GM19351 (cell line): ENCODE data around the gene PLEKHO2.
A peak's percentile ranks its signal among the peaks of the same experiment; 100 is the strongest.

ENCODE experiments used
- ATAC-seq: cut with Tn5 transposase; IDR thresholded peaks from one replicate; pipeline ENCODE4 v1.9.1; 2021; ENCODE audit warnings: mild to moderate bottlenecking, moderate library complexity; ENCODE audit not compliant: unreplicated experiment

PLEKHO2 gene

DNA sequence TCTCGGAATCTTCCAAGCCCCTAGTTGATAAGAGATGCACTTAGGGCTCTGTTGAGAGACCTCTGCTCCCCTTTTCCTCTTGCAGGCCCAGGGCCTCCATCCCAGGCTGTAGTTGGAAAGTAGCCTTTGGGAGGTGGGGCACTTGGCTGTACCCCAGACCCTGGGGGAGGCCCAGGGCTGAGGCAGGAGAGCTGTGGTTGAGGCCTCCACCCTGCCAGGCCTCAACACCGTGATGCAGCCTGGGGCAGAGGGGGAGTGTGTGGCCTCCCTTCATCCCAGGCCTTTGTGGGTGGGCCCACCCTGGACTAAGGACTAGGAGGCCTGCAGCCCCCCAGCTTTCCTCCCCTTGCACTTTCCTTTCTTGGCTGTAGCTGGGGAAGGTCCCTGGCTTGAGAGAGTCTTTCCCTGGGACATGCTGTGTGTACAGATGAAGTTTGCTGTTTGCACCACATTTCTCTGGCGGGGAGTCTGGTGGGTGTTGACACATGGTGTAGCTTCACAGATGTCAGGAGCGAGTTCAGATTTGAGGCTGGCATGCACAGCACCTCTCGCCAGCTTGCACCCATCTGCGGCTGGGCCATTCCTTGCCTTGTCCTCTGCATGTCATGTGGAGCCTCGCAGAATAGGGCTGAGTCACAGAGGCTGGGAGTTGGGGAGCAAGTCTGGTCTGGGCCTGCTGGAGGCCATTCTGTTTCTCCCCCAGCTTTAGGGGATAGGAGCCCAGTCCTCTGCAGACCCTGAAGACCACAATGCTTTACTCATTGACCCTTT is 13.7 kb downstream of the PLEKHO2 start:
- no peak for ATAC-seq

GRCh38 chr15:64856429-64857145 is 14.9 kb downstream of the PLEKHO2 start:
- ATAC-seq, result no peak

- ATAC-seq, result no peak
These were observed 15.7 kb downstream of the PLEKHO2 start for GRCh38 chr15:64857421-64857820.

DNA sequence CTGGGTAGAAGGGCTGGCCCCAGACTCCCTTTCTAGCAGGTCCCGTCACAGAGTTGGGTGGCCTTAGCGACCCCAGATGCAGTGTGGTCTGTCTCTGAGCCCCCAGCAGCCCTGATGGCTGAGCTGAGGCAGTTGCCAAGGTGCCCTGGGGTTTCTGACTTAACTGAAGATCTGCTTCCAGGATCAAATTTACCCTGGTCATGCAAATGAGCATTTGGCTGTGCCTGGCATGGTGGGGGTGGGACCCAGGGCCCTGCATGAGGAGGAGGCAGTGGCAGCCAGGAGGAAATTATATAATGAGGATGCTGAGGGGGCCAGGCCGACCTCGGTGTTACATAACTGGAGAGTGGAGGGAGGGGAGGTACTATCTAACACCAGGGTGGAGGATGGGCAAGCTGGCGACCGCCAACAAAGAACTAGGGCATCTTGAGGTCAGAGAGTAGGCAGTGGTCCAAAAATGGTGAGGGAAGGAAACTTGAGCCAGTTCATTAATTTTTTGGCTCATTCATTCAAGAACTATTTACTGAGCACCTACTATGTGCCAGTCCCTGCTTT is 16.4 kb downstream of the PLEKHO2 start:
- ATAC-seq, result no peak

DNA sequence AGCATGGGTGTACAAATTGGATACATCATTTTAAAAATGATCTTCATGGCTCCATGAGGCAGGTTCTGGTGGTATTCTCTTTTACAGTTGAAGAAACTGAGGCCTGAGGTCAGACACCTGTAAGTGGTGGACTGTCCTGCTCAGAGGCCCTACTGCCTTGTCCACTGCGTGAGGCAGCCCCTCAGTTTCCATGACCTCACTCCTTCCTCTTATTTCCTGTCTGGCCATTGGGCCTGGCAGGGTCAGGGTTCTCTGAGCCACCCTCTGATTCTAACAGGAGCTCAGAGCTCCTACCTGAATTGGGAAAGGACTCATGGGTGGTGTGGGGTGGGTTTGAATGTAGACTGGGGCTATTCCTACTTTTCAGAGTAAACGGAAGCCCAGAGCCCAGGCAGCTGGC is 17.5 kb downstream of the PLEKHO2 start:
- no peak for ATAC-seq

DNA sequence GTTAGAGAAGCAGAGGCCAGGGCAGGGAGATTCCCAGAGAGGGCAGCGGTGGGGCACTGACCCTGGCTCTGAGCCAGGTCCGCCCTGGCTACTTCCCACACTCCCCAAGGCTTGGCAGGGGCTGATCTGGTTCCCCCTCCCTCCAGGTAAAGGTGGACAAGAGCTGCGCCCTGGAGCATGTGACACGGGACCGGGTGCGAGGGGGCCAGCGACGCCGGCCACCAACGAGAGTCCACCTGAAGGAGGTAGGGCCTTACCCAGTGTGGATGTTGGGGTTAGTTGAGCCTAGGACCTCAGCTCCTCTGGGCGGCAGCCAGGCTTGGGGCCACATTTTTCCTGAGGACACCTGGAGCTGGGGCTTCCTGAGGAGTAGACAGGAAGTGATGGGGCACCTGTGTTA is 19.6 kb downstream of the PLEKHO2 start:
- no peak for ATAC-seq

DNA sequence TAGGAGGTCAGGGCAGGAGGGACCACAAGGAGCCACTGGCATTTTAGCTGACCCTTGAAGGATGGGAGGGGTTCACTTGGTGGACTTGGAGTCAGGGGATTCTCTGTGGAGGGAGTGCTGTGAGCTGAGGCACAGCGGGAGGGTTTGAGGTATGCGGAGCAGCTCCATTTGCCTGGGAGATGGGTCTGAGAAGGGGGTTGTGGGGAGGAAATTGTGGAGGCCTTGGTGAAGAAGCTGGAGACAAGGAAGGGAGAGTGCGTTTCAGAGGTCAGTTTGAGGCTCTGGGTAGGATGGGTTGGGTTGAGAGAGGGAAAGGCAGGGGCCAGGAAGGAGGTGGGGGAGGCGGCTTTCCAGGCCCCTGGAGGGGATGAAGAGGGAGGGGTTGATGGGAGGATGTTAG is 20.2 kb downstream of the PLEKHO2 start:
- no peak for ATAC-seq

- ATAC-seq, result no peak
These were observed 20.7 kb downstream of the PLEKHO2 start for GRCh38 chr15:64862408-64862807.

DNA sequence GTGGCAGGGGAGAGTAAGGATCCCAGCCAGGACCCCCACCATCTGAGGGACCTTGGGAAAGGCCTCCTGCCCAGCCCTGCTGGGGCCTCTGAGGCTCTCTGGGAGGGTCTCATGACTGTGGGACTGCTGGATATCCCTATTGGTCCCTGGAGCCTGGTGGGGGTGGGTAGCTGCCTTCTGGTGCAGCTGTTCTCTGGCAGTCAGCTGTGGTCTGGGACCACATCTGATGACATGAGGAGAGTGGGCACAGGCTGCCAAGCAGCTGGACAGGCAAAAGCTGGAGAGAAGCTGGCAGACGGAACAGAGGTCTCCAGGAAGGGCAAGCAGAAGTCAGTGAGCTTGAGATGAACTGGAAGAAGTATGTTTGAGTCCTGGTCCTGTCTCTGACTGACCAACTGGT is 22.4 kb downstream of the PLEKHO2 start:
- no peak for ATAC-seq

- ATAC-seq, result no peak
These were observed 23.6 kb downstream of the PLEKHO2 start for GRCh38 chr15:64865126-64865997.

DNA sequence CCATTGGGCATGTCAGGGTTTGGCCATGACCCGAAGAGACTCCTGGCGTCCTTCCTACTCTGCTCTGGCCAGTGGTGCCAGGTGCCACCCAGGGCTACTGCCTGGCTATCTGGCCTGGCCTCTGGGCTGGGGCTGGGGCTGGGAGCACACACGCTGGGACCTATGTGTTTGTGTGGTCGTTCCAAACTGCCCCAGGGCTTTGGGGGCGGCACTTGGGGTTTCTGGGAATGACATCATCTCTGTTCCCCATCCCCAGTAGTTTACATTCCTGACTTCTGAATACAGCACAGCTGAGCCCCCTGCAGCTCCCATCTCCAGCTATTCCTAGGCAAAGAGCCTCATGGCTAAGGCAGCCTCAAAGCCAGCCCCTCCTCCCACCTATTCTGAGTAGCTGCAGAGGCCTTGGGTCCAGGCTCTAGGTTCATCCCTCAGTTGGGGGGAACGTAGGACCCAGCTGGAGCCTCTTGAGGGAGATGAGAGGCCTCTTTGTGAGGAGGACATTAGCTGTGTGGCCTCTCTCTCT is 24.3 kb downstream of the PLEKHO2 start:
- no peak for ATAC-seq

DNA sequence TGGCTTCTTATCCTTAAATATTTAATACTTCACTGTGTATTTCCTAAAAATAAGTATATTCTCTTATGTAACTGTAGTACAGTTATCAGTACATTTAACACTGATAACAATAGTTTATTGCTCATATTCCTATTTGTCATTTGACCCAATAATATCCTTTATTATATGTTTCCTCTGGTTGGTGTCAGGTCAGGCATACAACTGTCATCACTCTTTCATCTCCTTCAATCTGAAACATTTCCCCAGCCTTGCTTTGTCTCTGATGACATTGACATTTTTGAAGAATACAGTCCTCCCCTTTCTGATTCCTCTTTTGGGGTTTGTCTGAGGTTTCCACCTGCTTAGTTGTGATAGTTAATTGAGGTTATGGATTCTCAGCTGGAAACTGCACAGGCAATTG is 27.8 kb downstream of the PLEKHO2 start:
- no peak for ATAC-seq

- ATAC-seq, result no peak
These were observed 28.6 kb downstream of the PLEKHO2 start for GRCh38 chr15:64870353-64870752.

DNA sequence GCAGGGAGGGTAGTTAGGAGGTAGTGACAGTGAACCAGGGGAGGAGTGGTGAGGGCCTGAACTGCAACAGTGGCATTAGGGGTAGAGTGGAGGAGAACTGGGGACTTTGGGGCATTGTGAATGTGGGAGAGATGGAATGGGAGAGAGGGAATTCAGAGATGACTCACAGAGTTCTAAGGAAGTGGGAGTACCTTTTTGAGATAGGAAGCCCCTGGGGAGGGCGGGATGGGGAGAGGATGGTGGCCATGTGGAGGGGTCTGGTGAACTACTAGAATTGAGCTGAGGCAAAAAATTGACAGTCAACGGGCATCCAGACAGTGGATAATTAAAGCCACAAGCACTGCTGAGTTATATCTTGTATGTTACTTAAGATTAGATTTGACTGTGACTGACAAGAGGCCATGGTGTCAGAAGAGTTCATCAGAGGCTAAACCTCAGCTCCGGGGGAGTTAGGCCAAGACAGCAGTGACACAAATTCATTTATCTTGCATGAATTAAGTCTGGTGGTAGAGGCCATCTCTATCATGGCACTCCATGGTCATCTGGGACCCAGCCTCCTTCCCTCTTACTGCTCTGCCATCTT is 34.0 kb downstream of the PLEKHO2 start:
- no peak for ATAC-seq

GRCh38 chr15:64877435-64877834 is 35.7 kb downstream of the PLEKHO2 start:
- no peak for ATAC-seq

DNA sequence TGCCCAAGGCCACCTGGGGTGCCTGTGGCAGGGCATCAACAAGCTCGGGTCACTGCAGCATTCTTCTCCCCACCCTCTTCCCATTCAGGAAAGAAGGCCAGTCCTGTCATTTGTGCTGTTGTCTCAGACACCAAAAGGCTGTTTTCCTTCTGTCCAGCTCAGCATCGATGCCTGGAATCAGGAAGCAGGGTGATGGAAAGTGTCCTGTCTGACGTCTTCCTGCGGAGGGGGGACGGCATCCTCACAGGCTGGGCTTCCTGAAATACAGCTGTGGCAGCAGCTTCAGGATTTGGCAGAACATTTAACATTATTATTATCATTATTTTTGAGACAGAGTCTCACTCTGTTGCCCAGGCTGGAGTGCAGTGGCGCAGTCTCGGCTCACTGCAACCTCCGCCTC is 37.0 kb downstream of the PLEKHO2 start:
- ATAC-seq, result no peak

DNA sequence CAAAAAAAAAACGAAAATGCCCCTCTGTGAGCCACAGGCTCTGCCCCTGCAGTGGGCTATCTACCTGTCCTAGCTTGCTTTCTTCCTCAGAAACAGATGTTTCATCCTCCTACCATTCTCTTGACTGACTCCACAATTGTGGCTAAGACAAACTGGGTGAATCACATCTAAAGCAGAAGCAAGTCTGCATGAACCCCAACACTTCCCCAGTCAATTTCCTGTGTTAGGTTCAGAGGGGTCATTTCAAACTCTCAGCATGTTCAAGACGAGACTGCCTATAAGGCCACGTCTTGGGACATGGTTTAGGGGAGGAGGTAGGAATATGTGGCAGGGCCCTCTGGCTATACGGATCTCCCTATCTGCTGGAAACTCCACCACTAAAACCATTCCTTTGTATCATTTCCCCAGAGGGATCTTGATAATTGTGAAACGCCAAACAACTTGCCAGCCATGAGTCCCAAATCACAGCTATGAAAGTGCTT is 41.4 kb downstream of the PLEKHO2 start:
- peak; percentile 76 for ATAC-seq

DNA sequence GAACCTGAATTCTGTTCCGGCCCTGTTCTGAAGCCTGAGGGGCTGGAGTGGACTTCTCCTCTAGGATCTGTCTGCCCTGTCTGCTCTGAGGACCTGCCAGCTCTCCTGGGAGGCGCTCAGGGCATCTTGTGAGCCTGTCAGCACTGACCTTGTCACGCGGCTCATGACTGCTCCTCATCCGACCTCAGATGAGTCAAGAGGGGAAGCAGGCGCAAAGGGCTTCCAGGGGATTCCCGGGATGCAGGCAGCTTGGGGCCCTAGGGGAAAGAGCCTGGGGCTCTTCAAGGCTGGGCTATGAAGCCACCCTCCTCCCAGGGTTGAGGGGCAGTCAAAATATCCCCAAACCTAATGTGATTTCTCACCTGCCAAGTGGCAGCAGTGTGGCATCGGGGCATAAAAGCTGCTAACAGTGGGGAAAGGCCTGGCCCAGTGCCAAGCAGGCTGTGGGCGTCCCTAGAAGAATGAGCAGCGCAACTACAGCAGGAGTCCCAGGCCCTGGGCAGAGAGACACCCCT is 42.3 kb downstream of the PLEKHO2 start:
- ATAC-seq, result peak; percentile 53

DNA sequence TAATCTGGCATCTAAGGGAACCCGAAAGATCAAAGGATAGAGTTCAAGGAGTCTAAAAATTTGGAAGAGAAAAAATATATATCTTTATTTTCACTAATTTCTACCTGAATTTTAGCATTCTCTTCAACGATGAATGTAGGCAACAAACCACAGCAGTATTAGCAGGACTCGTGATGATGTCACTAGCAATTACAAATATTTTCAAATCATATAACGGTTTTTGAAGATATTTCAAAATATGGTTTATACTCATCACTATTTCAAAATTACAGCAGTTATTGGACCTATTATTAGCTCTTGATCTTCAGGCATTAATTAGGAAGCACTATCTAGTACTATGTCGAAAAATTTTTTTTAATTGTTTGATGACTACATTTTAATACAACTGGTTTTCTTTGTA is 43.0 kb downstream of the PLEKHO2 start:
- ATAC-seq, result no peak

DNA sequence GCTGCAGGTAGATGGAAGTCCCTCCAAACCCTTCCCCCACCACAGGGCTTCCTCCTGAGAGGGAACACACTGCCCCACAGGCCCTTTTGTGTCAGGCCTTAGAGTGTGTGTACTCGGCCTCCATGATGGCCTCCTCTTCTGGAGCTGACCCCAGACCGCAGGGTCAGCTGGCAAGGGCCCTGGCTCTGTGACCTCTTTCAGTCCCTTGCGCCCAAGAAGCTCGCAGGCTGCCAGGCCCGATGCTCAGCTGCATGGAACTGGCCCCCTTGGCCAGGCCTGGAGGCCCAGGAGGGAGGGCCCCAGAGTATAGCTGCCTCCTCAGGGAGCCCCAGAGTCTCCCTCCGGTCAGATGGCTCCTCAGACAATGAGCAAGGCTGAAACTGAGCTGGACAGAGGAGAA is 46.6 kb downstream of the PLEKHO2 start:
- ATAC-seq, result no peak
